Endothelial cell (in vitro differentiated cells): ENCODE data around the gene ERC1. TPM values are rescaled to one million over a fixed set of nuclear protein-coding genes. Genes with fewer than 3 reads are reported as not detected.

Experiments used
- DNase-seq: peaks from one replicate; pipeline ENCODE4 v3.0.0; 2021; ENCODE audit warnings: low spot score
- H3K27ac Mint-ChIP-seq: one replicate; pipeline ENCODE4 v1.8.0; 2021; ENCODE audit warnings: mixed read lengths, inconsistent platforms; ENCODE audit not compliant: unreplicated experiment
- H3K27me3 Mint-ChIP-seq: one replicate; pipeline ENCODE4 v1.8.0; 2021; ENCODE audit warnings: mild to moderate bottlenecking, moderate library complexity, mixed read lengths, inconsistent platforms; ENCODE audit not compliant: unreplicated experiment
- H3K36me3 Mint-ChIP-seq: one replicate; pipeline ENCODE4 v1.8.0; 2021; ENCODE audit warnings: mild to moderate bottlenecking, low read depth, mixed read lengths, inconsistent platforms; ENCODE audit not compliant: unreplicated experiment
- H3K4me1 Mint-ChIP-seq: one replicate; pipeline ENCODE4 v1.8.0; 2021; ENCODE audit warnings: mild to moderate bottlenecking, mixed read lengths, inconsistent platforms; ENCODE audit not compliant: unreplicated experiment
- H3K4me3 Mint-ChIP-seq: one replicate; pipeline ENCODE4 v1.8.0; 2021; ENCODE audit warnings: mild to moderate bottlenecking, mixed read lengths, inconsistent platforms; ENCODE audit not compliant: unreplicated experiment
- H3K9me3 Mint-ChIP-seq: one replicate; pipeline ENCODE4 v1.8.0; 2021; ENCODE audit warnings: mixed read lengths, inconsistent platforms; ENCODE audit not compliant: unreplicated experiment
- CTCF ChIP-seq: fragments of 200-600 bp; sonication (generic); IDR thresholded peaks from one replicate; pipeline ENCODE4 v1.5.0; 2021; ENCODE audit warnings: antibody characterized with exemption; ENCODE audit not compliant: unreplicated experiment
- total RNA-seq: library from RNA; stranded (reverse); fragmentation: NEBNext Ultra II Directional; extraction: Animal tissue kit (Norgen Biotek cat#: 25700); gene quantifications from one replicate; pipeline ENCODE4 v1.2.1, GENCODE V29; 2021; ENCODE audit not compliant: unreplicated experiment

Gene ERC1
- total RNA-seq, 1 donor from 2014 or later = 57.9 TPM

- no peak for DNase-seq
- Mint-ChIP-seq H3K36me3 (no peaks in the 10 kb centered on the region), H3K4me1 (no peaks in the 10 kb centered on the region), H3K27ac (no peak overlapping the region), H3K9me3 (no peaks in the 10 kb centered on the region), H3K27me3 (peaks cover 1% of the 10 kb centered on the region), H3K4me3 (no peak overlapping the region)
- TF ChIP-seq CTCF = no peak
Measured at GRCh38 chr12:1365703-1366102, 374.7 kb downstream of the ERC1 start.

- Mint-ChIP-seq H3K4me3 (no peak overlapping the region), H3K36me3 (no peaks in the 10 kb centered on the region), H3K4me1 (no peaks in the 10 kb centered on the region), H3K27me3 (peaks cover 1% of the 10 kb centered on the region), H3K27ac (no peak overlapping the region), H3K9me3 (no peaks in the 10 kb centered on the region)
- no peak for TF ChIP-seq CTCF
- no peak for DNase-seq
Measured at GRCh38 chr12:1367331-1368291, 376.6 kb downstream of the ERC1 start.

GRCh38 chr12:1369460-1369859, 378.4 kb downstream of the ERC1 start:
- H3K27me3 Mint-ChIP-seq = peaks cover 1% of the 10 kb centered on the region
- TF ChIP-seq CTCF = no peak
- no peak overlapping the region for H3K27ac Mint-ChIP-seq
- H3K9me3 Mint-ChIP-seq = no peaks in the 10 kb centered on the region
- H3K36me3 Mint-ChIP-seq = no peaks in the 10 kb centered on the region
- H3K4me1 Mint-ChIP-seq = no peaks in the 10 kb centered on the region
- H3K4me3 Mint-ChIP-seq = no peak overlapping the region
- DNase-seq = no peak

GRCh38 chr12:1369938-1370500, 379.0 kb downstream of the ERC1 start:
- Mint-ChIP-seq H3K36me3 (peaks cover 3% of the 10 kb centered on the region), H3K4me1 (no peaks in the 10 kb centered on the region), H3K27me3 (peaks cover 1% of the 10 kb centered on the region), H3K9me3 (no peaks in the 10 kb centered on the region), H3K4me3 (no peak overlapping the region), H3K27ac (no peak overlapping the region)
- no peak for DNase-seq
- no peak for TF ChIP-seq CTCF
